ENCODE measurements around the gene TRAF2.
A peak's percentile ranks its signal among the peaks of the same experiment; 100 is the strongest.
"Not testable (repeated sequence)": the region's sequence is repeated elsewhere in the genome, so short reads cannot be mapped to it uniquely, and the experiment has no call there.

The TRAF2 gene

GRCh38 chr9:136885950-136886578 lies at the start of gene TRAF2:
TRAF2 (plus strand) TSS chr9:136886516; CDS start chr9:136898741, 12,225 bp downstream.
- DNase-seq (ENCODE audit: extremely low spot score, insufficient read length, low read depth) (peak; percentile 100), FAIRE-seq (peak; percentile 93)

GRCh38 chr9:136837146-136837855 lies 49.0 kb upstream of the TRAF2 start:
- FAIRE-seq (no peak), DNase-seq (ENCODE audit: extremely low spot score, insufficient read length, low read depth) (no peak)

- DNase-seq (ENCODE audit: extremely low spot score, insufficient read length, low read depth); FAIRE-seq: not testable (repeated sequence)
Measured at GRCh38 chr9:136837856-136838277, 48.4 kb upstream of the TRAF2 start.

GRCh38 chr9:136838314-136839228 lies 47.7 kb upstream of the TRAF2 start:
- FAIRE-seq, result no peak
- no peak for DNase-seq (ENCODE audit: extremely low spot score, insufficient read length, low read depth)

- FAIRE-seq, result no peak
Measured at GRCh38 chr9:136839229-136840139, 46.8 kb upstream of the TRAF2 start.

GRCh38 chr9:136840140-136840876 lies 46.0 kb upstream of the TRAF2 start:
- DNase-seq (ENCODE audit: extremely low spot score, insufficient read length, low read depth) (no peak), FAIRE-seq (no peak)

More at GRCh38 chr9:136839229-136840139, 46.8 kb upstream of the TRAF2 start:
- DNase-seq (ENCODE audit: extremely low spot score, insufficient read length, low read depth), result no peak

GRCh38 chr9:136840877-136841645 lies 45.3 kb upstream of the TRAF2 start:
- DNase-seq (ENCODE audit: extremely low spot score, insufficient read length, low read depth) (no peak), FAIRE-seq (no peak)

GRCh38 chr9:136841646-136842379 lies 44.5 kb upstream of the TRAF2 start:
- not testable (repeated sequence) for FAIRE-seq; DNase-seq (ENCODE audit: extremely low spot score, insufficient read length, low read depth)

GRCh38 chr9:136842380-136842948 lies 43.9 kb upstream of the TRAF2 start, which contains the start of gene AJM1:
AJM1 (plus strand) TSS chr9:136842478; CDS start chr9:136844415, 1,937 bp downstream.
- FAIRE-seq, result peak; percentile 86
- peak; percentile 68 for DNase-seq (ENCODE audit: extremely low spot score, insufficient read length, low read depth)

GRCh38 chr9:136843159-136843800 lies 43.0 kb upstream of the TRAF2 start:
- DNase-seq (ENCODE audit: extremely low spot score, insufficient read length, low read depth); FAIRE-seq: not testable (repeated sequence)

- DNase-seq (ENCODE audit: extremely low spot score, insufficient read length, low read depth); FAIRE-seq: not testable (repeated sequence)
Measured at GRCh38 chr9:136843801-136844740, 42.2 kb upstream of the TRAF2 start.

GRCh38 chr9:136844761-136845464 lies 41.4 kb upstream of the TRAF2 start:
- DNase-seq (ENCODE audit: extremely low spot score, insufficient read length, low read depth), result no peak
- no peak for FAIRE-seq

GRCh38 chr9:136845465-136846260 lies 40.7 kb upstream of the TRAF2 start:
- FAIRE-seq, result no peak

More at GRCh38 chr9:136845465-136846260, 40.7 kb upstream of the TRAF2 start:
- no peak for DNase-seq (ENCODE audit: extremely low spot score, insufficient read length, low read depth)

All from GM18507 (cell line).